HG02798 (cell line): ENCODE results near the gene MYOF.
A peak's percentile ranks its signal among the peaks of the same experiment; 100 is the strongest.
"Not testable (repeated sequence)": the region's sequence is repeated elsewhere in the genome, so short reads cannot be mapped to it uniquely, and the experiment has no call there.

Experiments used
- ATAC-seq: cut with Tn5 transposase; IDR thresholded peaks from one replicate; pipeline ENCODE4 v1.9.1; 2021; ENCODE audit warnings: mild to moderate bottlenecking; ENCODE audit not compliant: unreplicated experiment, poor library complexity

Gene MYOF

DNA sequence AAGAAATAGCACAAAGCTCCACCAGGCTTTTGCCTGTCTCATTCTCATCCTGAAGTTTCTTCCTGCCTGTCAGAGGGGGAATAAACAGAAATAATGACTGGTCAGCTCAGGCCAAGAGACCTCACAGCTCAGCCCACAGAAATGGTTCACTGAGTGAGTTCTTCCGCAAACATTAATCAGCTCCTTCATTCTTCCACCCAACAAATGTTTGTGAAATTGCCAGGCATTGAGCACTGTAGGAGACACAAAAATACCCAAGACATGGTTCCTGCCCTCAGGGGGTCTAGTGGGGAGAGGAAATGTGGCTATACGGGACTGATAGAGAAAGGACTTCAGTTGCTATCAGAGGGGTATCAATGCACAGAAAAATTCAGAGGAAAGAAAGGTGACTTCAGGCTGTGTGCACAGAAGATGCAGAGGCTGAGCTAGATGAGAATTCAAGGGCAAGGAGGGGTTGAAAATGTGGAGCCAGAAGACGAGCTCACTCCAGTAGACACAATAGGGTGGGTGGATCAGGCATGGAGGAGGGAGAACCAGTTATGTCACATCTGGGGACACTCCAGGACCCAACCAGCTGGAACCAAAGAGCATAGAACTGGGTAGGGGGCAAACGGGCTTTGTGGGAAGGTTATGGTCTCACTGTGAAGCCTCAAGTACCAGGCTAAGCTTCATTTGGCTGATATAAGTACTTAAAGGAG lies 20.9 kb downstream of the MYOF start:
- ATAC-seq: no peak

DNA sequence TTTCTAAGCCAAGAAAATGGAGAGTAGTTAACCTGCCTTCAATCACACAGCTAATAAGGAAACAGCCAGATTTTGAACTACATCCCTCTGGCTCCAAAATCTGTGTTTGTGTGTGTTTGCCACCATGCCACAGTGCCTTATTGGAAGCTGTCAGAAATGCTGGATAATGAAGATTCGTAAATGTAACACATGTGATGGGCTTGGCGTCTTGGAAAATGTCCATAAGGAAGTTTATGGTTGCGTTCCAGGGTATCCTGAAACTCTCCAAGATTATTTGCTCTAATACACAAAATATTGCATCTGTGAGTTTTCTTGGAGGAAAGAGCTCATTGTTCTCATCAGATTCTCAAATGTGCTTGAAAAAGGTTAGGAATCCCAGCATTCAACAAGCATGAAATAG lies 22.7 kb downstream of the MYOF start:
- no peak for ATAC-seq

- ATAC-seq: no peak
Observed at GRCh38 chr10:93458821-93459257, 23.3 kb downstream of the MYOF start.

GRCh38 chr10:93457511-93457910 lies 24.6 kb downstream of the MYOF start:
- no peak for ATAC-seq

GRCh38 chr10:93456480-93456879 lies 25.7 kb downstream of the MYOF start:
- ATAC-seq: no peak

DNA sequence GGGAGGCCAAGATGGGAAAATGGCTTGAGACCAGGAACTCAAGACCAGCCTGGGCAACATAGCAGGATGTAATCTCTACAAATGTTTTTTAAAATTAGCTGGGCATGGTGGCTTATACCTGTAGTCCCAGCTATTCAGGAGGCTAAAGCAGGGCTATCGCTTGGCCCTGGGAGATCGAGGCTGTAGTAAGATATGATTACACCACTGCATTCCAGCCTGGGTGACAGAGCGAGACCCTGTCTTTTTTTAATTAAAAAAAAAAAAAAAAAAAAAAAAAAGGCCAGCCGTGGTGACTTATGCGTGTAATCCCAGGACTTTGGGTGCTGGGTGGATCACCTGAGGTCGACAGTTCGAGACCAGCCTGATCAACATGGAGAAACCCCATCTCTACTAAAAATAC lies 27.4 kb downstream of the MYOF start:
- no peak for ATAC-seq

DNA sequence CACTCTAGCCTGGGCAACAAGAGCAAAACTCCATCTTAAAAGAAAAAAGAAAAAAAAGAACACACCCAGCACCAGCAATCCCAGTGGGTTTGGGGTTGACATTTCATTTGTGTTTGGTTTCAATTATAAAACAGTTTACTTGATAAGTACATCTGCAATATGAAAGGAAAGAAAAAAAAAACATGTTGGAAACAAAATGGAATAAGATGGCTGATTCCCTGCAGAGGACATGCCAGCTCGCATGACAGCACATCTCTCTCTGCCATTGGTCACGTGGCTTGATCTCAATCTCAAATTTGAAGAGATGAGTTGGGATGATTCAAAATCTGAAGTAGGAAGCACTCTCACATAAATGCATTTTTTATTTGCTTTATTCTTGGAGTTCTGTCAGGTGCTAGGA lies 28.0 kb downstream of the MYOF start:
- no peak for ATAC-seq

DNA sequence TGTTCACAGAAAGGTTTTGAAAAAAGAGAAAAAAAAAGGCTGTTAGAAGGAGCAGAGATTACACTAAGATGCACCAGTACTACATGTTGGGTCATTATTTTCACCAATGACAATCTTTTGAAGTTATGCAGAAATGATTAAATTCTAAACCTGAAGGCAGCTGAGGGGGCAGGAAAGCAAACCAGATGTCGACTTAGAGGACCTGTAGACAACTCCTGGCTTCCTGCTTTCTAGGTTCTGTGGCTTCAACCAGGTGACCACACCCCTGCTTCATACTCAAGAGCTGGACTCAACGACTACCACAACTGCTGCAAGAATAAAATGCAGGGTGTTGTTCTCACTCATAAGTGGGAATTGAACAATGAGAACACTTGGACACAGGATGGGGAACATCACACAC lies 30.0 kb downstream of the MYOF start:
- peak; percentile 46 for ATAC-seq

DNA sequence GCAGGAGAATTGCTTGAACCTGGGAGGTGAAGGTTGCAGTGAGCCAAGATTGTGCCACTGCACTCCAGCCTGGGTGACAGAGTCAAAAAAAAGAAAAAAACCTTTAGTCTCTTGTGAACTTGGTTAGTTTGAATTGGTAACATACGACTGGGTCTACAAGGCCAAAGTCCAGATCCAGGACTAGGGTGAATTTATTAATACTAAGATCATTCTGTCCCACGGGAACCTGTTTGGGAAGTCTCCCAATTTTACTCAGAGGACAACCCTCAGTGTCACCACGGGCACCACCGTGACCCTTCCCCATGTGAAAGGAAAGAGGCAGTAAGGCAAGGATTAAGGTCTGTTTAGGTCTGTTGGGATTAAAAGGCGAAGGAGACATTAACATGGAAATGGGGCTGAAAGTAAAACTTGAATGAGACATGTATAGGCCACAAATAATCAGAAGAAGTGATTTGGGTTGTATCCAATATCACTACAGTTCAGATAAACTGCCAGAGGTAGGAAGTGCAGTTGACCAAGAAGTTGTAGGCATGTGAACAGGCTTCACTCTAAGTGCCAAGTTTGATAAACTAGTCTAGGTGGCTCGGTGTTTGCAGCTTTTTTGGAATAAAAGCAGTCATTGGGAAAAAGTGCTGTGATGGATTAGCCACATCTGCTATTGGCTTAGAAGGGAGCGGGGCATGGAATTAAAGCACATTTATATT lies 30.7 kb downstream of the MYOF start:
- ATAC-seq: no peak

- ATAC-seq: no peak
Observed at GRCh38 chr10:93447970-93448369, 34.2 kb downstream of the MYOF start.

- no peak for ATAC-seq
Observed at GRCh38 chr10:93447019-93447418, 35.1 kb downstream of the MYOF start.

DNA sequence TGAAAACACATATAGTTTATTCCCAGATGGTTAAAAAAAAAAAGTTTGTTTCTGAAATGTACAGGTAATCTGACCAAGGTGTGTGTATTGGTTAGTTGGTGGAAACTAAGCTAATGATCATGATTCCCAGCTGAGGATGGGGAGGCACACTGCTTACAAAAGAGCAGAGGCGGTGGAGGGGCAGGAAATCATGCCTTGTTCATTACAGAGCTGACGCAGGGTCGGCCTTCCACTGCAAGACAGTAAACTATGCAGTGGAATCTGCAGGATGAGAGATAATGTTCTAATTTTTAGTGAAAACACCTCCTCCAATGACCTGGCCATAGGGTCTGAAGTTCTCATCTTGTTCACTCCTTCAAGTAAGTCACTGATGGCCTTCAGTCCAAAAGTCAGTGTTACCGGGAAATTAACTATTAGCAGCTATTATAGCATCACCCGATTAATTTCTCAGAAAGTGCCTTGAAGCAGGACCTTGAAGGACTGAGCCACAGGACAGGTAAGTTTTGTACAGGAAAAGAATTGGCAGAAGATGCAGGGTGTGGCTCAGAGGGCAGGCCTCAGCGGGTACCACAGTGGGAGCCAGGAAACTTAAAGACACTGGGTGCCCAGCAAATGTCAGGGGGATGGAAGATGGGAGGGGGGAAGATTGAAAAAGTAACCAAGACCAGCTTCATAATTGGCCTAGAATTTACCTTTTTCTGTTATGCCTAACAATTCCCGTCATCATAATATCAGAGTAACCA lies 36.0 kb downstream of the MYOF start:
- no peak for ATAC-seq

DNA sequence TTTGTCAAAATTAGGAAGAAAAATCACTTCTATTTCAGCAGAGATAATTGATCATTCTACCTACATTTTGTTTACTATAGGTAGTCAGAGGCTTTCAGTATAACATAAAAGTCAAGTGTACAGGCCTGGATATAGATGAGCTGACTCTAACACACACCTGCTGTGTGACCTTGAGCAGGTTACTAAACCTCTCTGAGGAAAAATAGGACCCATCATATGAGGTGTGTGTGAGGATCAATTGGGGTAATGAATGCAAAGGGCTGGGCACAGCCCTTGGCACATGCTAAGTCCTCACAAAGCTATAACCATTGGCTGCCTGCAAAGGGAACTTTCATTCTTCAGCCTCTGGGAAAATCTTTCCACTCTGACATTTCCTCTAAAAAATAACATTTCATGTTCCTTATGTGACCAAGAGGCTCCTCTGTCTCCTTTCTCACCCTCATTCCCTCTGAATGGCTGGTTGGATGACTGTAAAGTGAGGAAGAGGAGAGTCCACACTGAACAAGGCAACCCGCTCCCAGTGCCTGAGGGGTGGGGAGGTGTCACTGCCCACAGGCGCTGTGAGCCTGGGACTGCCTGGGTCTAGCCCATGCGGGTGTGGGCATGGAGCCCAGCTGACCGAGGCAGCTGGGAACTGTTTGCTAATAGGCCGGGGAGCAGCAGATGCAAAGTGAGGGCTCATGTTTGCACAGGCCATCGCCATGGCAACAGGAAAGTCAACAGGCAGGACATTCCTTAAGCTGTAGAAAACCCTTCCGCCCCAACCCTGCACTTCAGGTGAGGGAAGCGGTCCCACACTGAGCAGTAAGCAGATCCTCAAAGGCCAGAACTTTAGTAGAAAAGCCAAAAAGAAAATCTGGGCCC lies 36.8 kb downstream of the MYOF start:
- no peak for ATAC-seq

GRCh38 chr10:93443481-93443880 lies 38.7 kb downstream of the MYOF start:
- ATAC-seq: no peak

DNA sequence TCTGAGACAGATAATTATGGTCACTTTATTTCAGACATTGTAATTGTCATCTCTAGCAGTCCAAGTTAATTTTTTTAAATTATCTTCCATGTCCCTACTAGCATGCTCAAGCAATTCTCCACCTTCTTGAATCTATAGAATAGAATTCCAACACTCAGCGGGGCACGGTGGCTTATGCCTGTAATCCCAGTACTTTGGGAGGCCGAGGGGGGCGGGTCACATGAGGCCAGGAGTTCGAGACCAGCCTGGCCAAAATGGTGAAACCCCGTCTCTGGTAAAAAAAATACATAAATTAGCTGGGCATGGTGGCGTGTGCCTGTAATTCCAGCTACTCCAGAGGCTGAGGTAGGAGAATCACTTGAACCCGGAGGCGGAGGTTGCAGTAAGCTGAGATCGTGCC lies 39.4 kb downstream of the MYOF start:
- not testable (repeated sequence) for ATAC-seq

GRCh38 chr10:93440591-93441091 lies 41.5 kb downstream of the MYOF start:
- ATAC-seq: no peak

- ATAC-seq: no peak
Observed at GRCh38 chr10:93438613-93439253, 43.4 kb downstream of the MYOF start.

- ATAC-seq: no peak
Observed at GRCh38 chr10:93437946-93438612, 44.1 kb downstream of the MYOF start.
